Fibroblast of lung (primary cell): ENCODE results near the gene CDKAL1. TPM values are rescaled to one million over a fixed set of nuclear protein-coding genes. Genes with fewer than 3 reads are reported as not detected.
A peak's percentile ranks its signal among the peaks of the same experiment; 100 is the strongest.

Source experiments
- DNase-seq, 2 donors: peaks; one replicate each; pipeline versions ENCODE4 v3.0.0 to v3.0.0-alpha.2; 2010; ENCODE audit warnings: low read depth in 2 of 2
- H2AFZ ChIP-seq: 2 replicates; pipeline ENCODE4 v1.5.1; 2012; ENCODE audit warnings: low read length, control low read depth, inconsistent platforms
- H3K27ac ChIP-seq: 2 replicates; pipeline ENCODE4 v1.5.1; 2011; ENCODE audit warnings: low read length, control low read depth; ENCODE audit not compliant: insufficient read depth
- H3K27me3 ChIP-seq: 2 replicates; pipeline ENCODE4 v1.5.1; 2011; ENCODE audit warnings: mild to moderate bottlenecking, low read length; ENCODE audit not compliant: control insufficient read depth, insufficient read depth
- H3K36me3 ChIP-seq: 2 replicates; pipeline ENCODE4 v1.5.1; 2011; ENCODE audit warnings: low read length; ENCODE audit not compliant: control insufficient read depth, insufficient read depth
- H3K4me1 ChIP-seq: 2 replicates; pipeline ENCODE4 v1.5.1; 2011; ENCODE audit warnings: low read length; ENCODE audit not compliant: control insufficient read depth, insufficient read depth; ENCODE audit errors: extremely low read depth
- H3K4me2 ChIP-seq: 2 replicates; pipeline ENCODE4 v1.5.1; 2011; ENCODE audit warnings: low read length, control low read depth; ENCODE audit not compliant: insufficient read depth; ENCODE audit errors: extremely low read depth
- H3K4me3 ChIP-seq, 4 experiments: fragments of 200-600 bp in 1 of 4; sonication (generic) in 1 of 4; replicated peaks in 1 of 4; 2 replicates each; pipeline ENCODE4 v1.5.1; 2011 to 2016; ENCODE audit warnings: low read length in 4 of 4, low read depth in 3 of 4, mild to moderate bottlenecking in 3 of 4, control low read depth in 2 of 4, inconsistent platforms in 1 of 4, mixed read lengths in 1 of 4; ENCODE audit not compliant: insufficient read depth in 1 of 4; ENCODE audit errors: control extremely low read depth in 1 of 4
- H3K79me2 ChIP-seq: 2 replicates; pipeline ENCODE4 v1.5.1; 2012; ENCODE audit warnings: mild to moderate bottlenecking, low read length, inconsistent platforms; ENCODE audit not compliant: control insufficient read depth, insufficient read depth
- H3K9ac ChIP-seq: 2 replicates; pipeline ENCODE4 v1.5.1; 2011; ENCODE audit warnings: mild to moderate bottlenecking, low read length, control low read depth; ENCODE audit not compliant: insufficient read depth
- H3K9me3 ChIP-seq: 2 replicates; pipeline ENCODE4 v1.5.1; 2012; ENCODE audit warnings: low read depth, low read length; ENCODE audit not compliant: control insufficient read depth, insufficient read depth
- H4K20me1 ChIP-seq: 2 replicates; pipeline ENCODE4 v1.5.1; 2011; ENCODE audit warnings: low read length; ENCODE audit not compliant: control insufficient read depth, insufficient read depth; ENCODE audit errors: extremely low read depth
- CTCF ChIP-seq, 2 donors: IDR thresholded peaks in 1 of 2; conservative IDR thresholded peaks in 1 of 2; 1 replicate in 1 of 2; 2 replicates in 1 of 2; pipeline ENCODE4 v1.5.1; 2011 to 2012; ENCODE audit warnings: low read length in 2 of 2, control low read depth in 1 of 2, inconsistent platforms in 1 of 2, low read depth in 1 of 2, mild to moderate bottlenecking in 1 of 2
- EZH2 ChIP-seq: IDR thresholded peaks from 2 replicates; pipeline ENCODE4 v1.5.1; 2012; ENCODE audit warnings: low read length, control low read depth, mild to moderate bottlenecking; ENCODE audit errors: missing control alignments
- polyA plus RNA-seq, 2 donors: library from polyadenylated mRNA; depleted of rRNA in 1 of 2; stranded (reverse) in 1 of 2; unstranded in 1 of 2; fragments of >200 nt; gene quantifications; 2 replicates each; pipeline ENCODE4 v1.2.1, GENCODE V29; 2011 to 2012; ENCODE audit warnings: missing spikeins in 1 of 2
- total RNA-seq: library from RNA; depleted of rRNA; stranded (reverse); fragments of >200 nt; gene quantifications from 2 replicates; pipeline ENCODE4 v1.2.1, GENCODE V29; 2014

CDKAL1 gene
- total and polyA plus RNA-seq, 2 donors (not counting 1 experiment from before 2014, with no cell fraction given): 7.4 to 15.0 TPM

- no peaks in the 10 kb centered on the region for H3K9me3 ChIP-seq
- H3K27ac ChIP-seq: no peak overlapping the region
- no peak overlapping the region for H3K4me3 ChIP-seq
Measured at GRCh38 chr6:21048047-21048446, 513.8 kb downstream of the CDKAL1 start.

GRCh38 chr6:21049148-21049547 lies 514.9 kb downstream of the CDKAL1 start:
- H3K9me3 ChIP-seq: no peaks in the 10 kb centered on the region
- H3K27ac ChIP-seq: no peak overlapping the region
- H3K4me3 ChIP-seq: no peak overlapping the region
- DNase-seq: no peak
- no peak overlapping the region for H2AFZ ChIP-seq
- no peaks in the 10 kb centered on the region for H3K36me3 ChIP-seq
- H3K79me2 ChIP-seq: no peaks in the 10 kb centered on the region
- H4K20me1 ChIP-seq: no peaks in the 10 kb centered on the region
- H3K9ac ChIP-seq: no peak overlapping the region
- no peak overlapping the region for H3K4me2 ChIP-seq
- no peaks in the 10 kb centered on the region for H3K4me1 ChIP-seq
- no peak for TF ChIP-seq EZH2
- no peaks in the 10 kb centered on the region for H3K27me3 ChIP-seq

More at GRCh38 chr6:21048047-21048446, 513.8 kb downstream of the CDKAL1 start:
- TF ChIP-seq EZH2 (no peak), CTCF (conservative IDR thresholded peaks at IDR 0.05 in 1 of 2, IDR thresholded peaks at IDR 0.05 in 1 of 2; ENCODE audit: low read depth in 1 of 2, low read length in 2 of 2) (no peak)
- no peak overlapping the region for H3K9ac ChIP-seq
- H3K36me3 ChIP-seq: no peaks in the 10 kb centered on the region
- no peak for DNase-seq
- no peak overlapping the region for H2AFZ ChIP-seq
- H3K4me1 ChIP-seq: no peaks in the 10 kb centered on the region
- no peaks in the 10 kb centered on the region for H3K27me3 ChIP-seq
- no peaks in the 10 kb centered on the region for H4K20me1 ChIP-seq
- no peaks in the 10 kb centered on the region for H3K79me2 ChIP-seq
- no peak overlapping the region for H3K4me2 ChIP-seq

- TF ChIP-seq CTCF (conservative IDR thresholded peaks at IDR 0.05 in 1 of 2, IDR thresholded peaks at IDR 0.05 in 1 of 2; ENCODE audit: low read depth in 1 of 2, low read length in 2 of 2): no peak
- no peak for TF ChIP-seq EZH2
- DNase-seq: peak; percentile 41 to 61
- H2AFZ ChIP-seq: no peak overlapping the region
- H3K4me3 ChIP-seq: no peak overlapping the region
- no peaks in the 10 kb centered on the region for H3K79me2 ChIP-seq
- no peaks in the 10 kb centered on the region for H3K4me1 ChIP-seq
- no peaks in the 10 kb centered on the region for H3K9me3 ChIP-seq
- H3K9ac ChIP-seq: no peak overlapping the region
- no peaks in the 10 kb centered on the region for H3K27me3 ChIP-seq
- H3K4me2 ChIP-seq: no peak overlapping the region
- H3K27ac ChIP-seq: no peak overlapping the region
- H4K20me1 ChIP-seq: no peaks in the 10 kb centered on the region
- H3K36me3 ChIP-seq: no peaks in the 10 kb centered on the region
Measured at GRCh38 chr6:21049572-21049971, 515.3 kb downstream of the CDKAL1 start.
